OCI-LY1 (cell line): ENCODE results near the gene HTD2.

ENCODE experiments used
- EZH2 ChIP-seq: fragments of 200-600 bp; sonication (generic), shearing (Covaris generic); IDR thresholded peaks from 2 replicates; pipeline ENCODE4 v1.8.0; 2017; ENCODE audit warnings: borderline replicate concordance, mixed run types, mild to moderate bottlenecking, antibody characterized with exemption, low read length, moderate library complexity, mixed read lengths
- TF ChIP-seq, protein P1 (sequence below): fragments of 200-600 bp; sonication (generic), shearing (Covaris generic); IDR thresholded peaks from 2 replicates; pipeline ENCODE4 v1.5.1; 2017; ENCODE audit warnings: mild to moderate bottlenecking, antibody characterized with exemption, low read length, moderate library complexity, mixed read lengths

DNA sequence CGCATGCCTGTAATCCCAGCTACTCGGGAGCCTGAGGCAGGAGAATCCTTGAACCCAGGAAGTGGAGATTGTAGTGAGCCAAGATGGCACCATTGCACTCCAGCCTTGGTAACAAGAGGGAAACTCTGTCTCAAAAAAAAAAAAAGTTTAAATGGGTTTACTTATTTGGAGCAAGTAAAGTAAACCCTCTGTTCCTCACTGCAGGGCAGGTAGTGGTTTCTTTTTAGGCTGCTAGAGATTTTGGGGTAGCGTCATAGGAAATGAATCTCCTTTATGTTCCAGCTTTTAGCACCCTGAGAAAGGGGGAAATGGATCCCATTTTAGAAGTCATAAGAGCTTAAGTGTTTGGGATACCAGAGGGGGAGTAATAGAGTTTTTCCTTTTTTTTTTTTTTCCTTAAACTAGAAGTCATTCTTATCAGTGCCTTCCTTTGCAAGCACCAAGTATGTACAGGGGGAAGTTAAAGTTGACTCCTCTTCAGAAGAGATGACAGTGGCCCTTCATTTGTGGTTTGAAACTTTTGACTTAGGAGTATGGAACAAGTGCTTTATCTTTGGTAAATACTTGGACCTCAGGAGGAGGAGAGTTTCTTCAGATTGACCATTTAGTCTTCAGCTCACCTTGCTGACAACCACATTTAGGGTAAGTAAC lies 34.4 kb downstream of the HTD2 start:
- TF ChIP-seq, protein P1, sequence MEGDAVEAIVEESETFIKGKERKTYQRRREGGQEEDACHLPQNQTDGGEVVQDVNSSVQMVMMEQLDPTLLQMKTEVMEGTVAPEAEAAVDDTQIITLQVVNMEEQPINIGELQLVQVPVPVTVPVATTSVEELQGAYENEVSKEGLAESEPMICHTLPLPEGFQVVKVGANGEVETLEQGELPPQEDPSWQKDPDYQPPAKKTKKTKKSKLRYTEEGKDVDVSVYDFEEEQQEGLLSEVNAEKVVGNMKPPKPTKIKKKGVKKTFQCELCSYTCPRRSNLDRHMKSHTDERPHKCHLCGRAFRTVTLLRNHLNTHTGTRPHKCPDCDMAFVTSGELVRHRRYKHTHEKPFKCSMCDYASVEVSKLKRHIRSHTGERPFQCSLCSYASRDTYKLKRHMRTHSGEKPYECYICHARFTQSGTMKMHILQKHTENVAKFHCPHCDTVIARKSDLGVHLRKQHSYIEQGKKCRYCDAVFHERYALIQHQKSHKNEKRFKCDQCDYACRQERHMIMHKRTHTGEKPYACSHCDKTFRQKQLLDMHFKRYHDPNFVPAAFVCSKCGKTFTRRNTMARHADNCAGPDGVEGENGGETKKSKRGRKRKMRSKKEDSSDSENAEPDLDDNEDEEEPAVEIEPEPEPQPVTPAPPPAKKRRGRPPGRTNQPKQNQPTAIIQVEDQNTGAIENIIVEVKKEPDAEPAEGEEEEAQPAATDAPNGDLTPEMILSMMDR: no peak
- no peak for TF ChIP-seq EZH2
